ENCODE measurements around the gene CPAMD8.
"Not testable (repeated sequence)": the region's sequence is repeated elsewhere in the genome, so short reads cannot be mapped to it uniquely, and the experiment has no call there.

CPAMD8 gene

DNA sequence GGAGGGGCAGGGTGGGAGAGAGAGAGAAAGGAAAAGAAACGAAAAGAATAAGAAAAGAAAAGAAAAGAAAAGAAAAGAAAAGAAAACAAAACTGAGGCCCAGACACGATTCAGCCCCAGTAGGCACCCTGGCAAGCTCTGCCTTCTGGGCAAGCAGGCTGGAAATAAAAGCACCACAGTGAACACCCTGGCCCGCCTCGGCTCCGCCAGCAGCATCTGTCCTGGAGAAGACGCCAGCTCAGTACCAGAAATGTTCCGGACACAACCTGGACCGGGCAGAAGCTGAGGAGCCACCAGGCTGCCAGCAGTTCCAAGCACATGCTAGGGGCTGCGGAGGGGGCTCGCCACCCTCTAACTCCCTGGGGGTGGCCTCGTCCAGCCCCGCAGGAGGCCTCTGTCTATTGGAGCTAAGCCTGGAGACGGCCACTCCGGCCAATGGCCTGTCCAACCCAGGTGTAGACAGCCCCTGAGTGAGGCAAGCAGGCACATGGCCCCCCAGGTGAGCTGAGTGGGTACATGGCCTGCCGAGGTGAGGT is 11.4 kb upstream of the CPAMD8 start:
- no peak for DNase-seq

DNA sequence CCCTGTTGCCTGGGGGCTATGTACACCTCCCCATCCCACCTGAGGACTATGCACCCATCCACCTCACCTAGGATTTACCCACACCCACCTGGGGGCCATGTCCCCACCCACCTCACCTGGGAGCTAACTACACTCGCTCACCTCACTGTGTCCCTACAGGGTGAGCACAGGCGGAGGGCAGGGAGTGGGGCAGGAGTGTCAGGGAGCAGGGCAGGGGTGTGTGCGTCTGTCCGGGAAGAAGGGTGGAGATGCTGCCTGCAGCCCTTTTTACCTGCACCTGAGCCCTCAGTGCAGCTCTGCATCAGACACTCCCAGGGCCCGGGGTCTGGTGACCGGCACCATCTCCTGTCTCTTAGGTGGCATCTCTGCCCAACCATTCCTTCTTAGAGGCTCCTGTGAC is 10.6 kb upstream of the CPAMD8 start:
- DNase-seq: no peak

DNA sequence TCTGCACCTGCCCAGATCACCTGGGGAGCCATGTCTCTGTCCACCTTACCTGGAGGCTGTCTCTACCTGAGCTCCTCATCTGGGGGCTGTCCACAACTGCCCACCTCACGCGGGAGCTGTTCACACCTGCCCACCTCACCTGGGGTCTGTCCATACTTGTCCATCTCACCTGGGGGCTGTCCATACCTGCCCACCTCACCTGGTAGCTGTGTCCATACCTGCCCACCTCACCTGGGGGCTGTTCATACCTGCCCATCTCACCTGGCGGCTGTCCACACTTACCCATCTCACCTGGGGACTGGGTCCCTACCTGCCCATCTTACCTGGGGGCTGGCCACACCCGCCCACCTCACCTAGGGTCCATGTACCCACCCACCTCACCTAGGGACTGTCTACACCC is 10.0 kb upstream of the CPAMD8 start:
- no peak for DNase-seq

DNA sequence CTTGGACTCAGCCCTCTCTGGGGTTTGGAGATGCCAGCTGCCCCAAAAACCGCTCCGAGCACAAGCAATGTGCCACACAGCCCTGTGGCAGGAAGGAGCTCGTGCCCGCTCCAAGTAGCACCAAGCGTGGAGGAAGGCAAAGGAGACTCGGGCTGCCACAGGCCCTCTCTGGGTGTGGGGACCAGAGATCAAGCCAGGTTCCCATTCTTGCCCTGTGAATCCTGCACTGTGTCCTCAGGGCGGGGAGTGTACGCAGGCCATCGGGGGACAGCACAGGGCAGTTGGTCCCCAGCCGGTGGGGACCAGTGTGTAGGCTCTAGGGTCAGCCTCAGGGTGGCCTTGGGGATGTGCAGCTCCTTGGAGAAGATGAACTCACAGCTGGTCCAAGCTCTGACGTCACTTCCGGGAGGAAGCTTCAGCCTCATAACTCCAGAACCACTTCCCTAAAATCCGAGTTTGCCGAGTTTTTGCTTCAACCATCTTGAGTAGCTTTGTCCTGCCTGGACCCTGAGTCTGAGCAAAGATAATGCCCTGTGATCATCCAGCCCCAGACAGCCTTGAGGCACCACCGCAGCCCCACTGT is 9.3 kb upstream of the CPAMD8 start:
- peak; percentile 42 for DNase-seq

DNA sequence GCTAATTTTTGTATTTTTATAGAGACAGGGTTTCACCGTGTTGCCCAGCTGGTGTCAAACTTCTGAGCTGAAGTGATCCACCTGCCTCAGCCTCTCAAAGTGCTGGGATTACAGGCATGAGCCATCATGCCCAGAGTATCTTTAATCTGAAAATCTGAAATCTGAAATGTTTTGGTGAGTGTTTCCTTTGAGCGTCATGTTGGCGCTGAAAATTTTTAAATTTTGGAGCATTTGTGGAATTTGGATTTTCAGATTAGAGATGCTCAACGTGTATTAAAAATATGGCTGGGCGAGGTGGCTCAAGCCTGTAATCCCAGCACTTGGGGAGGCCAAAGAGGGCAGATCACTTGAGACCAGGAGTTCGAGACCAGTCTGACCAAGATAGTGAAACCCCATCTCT is 5.1 kb upstream of the CPAMD8 start:
- DNase-seq: no peak

DNA sequence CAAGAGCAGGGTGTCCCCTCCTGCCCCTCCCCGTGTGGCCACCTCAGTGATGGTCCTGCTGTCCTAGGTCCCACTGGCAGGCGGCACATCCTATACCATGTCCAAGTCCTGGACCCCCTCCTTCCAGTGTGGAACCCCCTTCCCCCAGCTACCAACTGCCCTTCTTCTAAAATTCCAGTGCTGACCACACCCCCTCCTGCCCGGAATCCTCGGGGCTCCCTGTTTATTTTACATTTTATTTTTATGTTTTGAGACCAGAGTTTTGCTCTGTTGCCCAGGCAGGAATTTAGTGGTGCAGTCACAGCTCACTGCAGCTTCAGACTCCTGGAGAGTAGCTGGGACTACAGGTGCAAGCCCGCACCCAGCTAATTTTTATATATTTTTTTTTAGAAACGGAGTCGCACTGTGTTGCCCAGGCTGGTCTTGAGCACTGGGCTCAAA is 945 bp upstream of the CPAMD8 start:
- no peak for DNase-seq

DNA sequence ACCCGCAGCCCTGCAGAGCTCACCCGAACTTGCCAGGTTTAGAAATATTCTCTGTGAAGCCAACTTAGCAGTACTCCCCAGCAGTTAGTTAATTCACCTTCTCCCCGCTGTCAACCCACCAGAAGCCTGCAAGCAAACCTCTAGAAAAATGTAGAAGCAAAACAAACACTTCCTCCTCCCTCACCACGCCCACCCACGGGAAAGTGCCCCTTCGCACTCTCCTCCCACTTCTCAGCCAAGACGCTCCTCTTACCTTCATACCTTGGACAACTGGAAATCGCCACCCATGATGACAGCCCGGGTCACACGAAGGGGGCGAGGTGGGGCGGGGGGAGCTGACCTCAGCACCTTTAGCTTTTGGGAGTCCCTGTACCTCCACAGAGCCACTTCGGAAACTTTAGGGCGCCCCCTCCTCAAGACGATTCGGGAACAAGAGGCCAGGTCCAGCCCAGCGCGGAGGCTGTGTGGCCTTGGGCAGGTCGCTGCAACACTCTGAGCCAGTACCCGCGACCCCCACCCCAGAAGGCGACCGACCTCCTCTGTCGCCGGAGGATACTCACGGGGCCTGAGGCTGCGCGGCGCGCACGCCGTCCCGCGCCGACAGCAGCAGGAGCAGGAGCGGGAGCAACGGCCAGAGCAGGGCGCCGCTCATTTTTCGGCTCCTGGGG is 485 bp downstream of the CPAMD8 start:
- no peak for DNase-seq

DNA sequence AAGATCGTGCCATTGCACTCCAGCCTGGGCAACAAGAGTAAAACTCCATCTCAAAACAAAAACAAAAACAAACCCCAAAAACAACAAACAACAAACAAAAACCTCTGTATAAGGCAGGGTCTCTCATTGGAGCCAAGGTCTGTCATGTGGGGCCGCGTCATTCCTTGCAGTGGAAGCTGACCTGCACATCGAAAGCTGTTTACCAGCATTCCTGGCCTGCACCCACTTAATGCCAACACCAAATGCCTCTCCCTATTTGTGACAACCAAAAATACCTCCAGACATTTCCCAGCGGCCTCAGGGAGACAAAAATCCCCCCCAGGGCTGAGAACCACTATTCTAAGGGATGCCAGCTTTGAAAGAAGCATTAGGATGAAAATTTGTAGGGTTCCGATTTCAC is 1.2 kb downstream of the CPAMD8 start:
- DNase-seq: no peak

DNA sequence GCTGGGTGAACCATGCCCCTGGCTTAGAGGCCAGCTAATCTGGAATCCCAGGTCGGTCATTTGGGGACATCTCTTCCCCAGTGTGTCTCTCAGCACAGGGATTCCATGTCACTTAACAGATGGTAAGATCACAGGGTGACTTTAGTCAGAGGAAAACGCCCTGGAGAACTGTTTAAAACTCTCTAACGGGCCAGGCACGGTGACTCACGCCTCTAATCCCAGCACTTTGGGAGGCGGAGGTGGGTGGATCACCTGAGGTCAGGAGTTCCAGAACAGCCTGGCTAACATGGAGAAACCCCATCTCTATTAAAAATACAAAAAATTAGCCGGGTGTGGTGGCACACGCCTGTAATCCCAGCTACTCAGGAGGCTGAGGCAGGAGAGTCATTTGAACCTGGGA is 1.7 kb downstream of the CPAMD8 start:
- not testable (repeated sequence) for DNase-seq

DNA sequence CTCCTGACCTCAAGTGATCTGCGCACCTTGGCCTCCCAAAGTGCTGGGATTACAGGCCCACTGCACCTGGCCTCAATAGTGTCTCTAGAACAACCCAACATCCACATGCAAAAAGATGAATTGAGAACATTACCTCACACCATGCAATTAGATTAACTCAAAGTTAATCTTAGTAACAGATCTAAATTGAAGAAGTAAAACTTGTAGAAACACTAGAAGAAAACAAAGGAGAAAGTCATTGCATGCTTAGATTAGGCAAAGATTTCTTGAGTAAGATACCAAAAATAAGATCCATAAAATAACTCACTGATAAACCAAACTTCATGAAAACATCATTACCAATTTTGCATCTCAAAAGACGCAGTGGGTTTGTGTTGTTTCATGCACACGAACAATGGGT is 2.8 kb downstream of the CPAMD8 start:
- no peak for DNase-seq

DNA sequence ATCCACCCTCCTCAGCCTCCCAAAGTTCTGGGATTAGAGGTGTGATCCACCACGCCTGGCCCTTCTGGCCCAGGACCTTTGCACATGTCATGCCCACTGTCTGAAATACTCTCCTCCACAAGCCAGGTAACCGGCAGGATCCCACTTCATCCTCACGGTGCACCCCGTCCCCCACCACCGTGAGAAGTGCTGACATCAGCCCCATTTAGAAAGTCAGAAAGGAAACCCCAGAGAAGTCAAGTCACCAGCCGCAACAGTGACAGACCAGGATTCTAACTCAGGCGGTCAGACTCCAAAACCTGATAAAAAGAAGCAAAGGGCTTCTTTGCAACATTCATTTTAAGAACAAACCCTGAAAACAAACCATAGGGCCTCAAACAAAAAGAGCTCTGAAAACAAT is 3.9 kb downstream of the CPAMD8 start:
- DNase-seq: no peak

DNA sequence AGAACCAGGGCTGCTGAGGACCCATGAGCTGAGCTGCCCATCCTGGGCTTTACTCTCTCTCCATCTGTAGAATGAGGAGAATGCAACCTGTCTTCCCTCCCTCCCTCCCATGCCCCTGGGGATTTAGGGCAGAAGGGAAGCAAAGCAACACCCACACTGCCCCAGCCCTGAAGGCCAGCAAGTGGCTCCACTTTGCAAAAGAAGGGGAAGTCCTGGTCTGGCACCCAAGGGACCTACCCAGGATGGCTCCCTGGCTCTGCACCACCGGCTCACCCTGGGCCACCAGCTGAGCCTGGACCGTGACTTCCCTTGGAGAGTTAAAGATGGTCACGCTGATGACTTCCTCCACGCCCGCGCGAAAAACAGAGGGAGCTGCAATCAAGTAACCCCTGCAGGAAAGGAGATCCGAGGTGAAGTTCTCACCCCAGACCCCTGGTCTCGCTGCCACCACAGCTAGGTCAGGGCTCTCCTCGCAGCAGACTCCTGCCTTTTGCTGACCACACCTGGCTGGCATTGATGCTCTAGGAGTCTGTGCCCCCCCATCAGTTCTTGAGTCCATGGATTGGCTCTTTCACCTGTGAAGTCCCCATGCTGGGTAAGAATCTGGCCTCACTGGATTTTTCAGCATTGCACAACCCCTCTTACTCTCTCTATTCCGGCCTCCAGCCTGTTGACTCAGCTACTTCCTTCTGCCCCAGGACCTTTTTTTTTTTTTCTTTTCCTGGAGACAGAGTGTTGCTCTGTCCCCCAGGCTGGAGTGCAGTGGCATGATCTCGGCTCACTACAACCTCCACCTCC is 4.6 kb downstream of the CPAMD8 start:
- no peak for DNase-seq

DNA sequence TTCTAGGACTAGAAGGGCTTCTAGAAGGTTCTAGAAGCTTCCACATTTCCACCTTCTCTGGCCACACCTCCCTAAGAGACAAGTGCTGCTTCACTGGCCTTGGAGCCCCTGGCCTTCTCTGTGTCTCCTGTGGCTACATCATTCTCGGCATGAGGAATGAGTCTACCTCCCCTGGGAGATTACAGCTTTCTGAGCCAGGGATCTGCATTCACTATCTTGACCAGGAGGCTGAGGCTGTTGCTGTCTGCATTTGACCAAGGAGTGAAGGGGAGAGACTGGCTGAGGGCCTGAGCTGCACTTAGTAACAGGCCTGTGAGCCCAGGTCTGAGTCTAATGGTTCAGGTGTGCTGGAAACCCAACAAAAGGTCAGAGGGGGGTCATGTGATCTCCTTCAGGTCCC is 5.3 kb downstream of the CPAMD8 start:
- DNase-seq: no peak

DNA sequence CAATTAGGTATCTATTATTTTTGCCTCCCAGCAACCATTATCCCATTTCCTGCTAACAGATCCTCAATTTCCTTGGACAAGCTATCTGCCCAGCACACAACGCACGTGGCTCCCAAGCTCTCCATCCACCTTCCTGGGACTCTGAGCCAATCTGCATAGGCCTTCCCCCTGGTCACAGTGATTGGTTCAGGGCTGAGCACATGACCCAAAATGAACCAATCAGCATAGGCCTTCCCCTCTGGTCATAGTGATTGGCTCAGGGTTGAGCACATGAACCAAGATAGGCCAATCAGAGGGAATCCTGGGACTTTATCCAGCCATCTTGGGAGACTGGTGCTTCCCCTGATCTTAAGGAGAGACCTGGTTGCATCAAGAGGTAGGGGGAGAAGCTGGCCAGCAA is 5.8 kb downstream of the CPAMD8 start:
- peak; percentile 10 for DNase-seq

DNA sequence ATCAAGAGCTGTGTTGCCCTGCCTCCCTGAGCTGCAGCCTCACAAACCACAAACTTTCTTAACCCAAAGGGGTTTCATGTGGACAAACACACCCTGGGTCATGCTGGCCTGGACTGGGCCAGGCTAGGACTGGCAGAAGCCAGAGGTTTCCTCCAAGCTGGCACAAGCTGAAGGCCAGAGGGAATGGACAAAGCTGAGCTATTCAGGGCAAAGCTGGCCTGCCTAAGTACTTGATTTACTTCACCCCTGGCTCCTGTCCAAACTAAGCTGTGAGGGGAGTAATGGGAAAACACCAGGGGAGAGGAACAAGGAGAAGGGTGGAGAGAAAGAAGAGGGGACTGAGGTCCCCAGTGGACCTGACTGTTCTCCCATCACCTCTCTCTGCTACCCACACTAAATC is 6.2 kb downstream of the CPAMD8 start:
- DNase-seq: no peak

DNA sequence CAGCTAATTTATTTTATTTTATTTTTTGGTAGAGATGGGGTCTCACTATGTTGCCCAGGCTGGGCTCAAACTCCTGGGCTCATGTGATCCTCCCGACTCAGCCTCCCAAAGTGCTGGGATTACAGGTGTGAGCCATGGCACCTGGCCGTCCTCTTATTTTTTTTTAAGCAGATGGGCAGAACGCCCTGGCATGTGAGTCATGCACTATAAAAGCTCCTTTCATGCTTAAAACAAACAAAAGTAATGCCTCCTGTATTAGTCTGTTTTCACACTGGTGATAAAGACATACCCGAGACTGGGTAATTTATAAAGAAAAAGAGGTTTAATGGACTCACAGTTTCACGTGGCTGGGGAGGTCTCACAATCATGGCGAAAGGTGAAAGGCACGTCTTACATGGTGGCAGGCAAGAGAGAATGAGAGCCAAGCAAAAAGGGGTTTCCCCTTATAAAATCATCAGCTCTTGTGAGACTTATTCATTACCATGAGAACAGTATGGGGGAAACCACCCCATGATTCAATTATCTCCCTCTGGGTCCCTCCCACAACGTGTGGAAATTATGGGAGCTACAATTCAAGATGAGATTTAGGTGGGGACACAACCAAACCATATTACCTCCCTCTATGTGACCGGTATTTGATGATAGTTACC is 12.3 kb downstream of the CPAMD8 start:
- not testable (repeated sequence) for DNase-seq

DNA sequence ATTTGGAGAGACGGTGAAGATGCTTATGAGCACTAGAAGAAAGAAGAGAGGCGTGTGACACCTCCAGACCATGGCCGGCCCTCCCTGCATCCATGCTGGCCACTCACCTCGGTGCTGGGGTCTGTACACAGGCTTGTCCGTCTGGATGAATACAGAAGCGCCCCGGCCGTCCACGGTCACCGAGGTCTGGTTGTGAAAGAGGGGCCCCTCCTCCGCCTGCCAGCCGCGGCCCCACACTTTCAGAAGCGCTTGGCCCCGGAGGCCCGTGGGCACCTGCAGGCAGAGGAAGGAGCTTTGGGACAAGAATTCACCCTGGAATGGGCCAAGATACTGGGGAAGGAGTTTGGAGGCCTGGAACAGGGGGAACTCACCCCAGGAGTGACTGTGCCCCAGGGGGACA is 15.1 kb downstream of the CPAMD8 start:
- DNase-seq: no peak

DNA sequence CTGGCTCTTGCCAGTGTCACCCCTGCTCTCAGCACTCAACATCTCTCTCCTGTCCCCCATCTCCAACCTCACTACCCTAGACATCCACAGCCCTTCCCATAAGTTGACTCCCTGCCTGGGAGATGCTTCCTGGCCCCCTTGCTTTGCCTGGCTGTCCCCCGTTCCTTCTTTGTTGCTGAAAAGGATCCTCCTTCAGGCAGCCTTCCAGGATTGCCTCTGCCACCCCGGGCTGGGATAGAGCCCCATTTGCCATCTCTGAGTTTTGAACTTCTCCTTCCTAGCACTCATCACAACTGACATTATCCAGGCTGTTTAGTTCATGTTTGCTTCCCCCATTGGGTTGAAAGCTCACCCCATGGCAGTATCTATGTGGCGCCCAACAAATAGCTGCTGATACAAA is 20.0 kb downstream of the CPAMD8 start:
- DNase-seq: no peak

DNA sequence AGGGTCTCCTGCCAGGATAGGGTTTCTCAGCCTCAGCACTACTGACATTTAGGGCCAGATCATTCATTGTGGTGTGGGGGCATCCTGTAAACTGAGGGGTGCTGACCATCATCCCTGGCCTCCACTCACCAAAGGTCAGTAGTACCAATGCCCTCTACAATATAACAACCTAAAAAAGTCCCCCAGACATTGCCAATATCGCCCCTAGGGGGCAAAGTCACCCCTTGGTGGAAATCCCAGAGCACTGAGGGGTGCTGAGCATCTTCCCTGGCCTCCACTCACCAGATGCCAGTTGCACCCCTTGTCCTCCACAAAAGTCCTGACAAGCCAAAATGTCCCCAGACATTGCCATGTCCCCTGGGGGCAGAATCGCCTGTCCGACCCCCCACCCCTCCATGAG is 21.6 kb downstream of the CPAMD8 start:
- peak; percentile 14 for DNase-seq

DNA sequence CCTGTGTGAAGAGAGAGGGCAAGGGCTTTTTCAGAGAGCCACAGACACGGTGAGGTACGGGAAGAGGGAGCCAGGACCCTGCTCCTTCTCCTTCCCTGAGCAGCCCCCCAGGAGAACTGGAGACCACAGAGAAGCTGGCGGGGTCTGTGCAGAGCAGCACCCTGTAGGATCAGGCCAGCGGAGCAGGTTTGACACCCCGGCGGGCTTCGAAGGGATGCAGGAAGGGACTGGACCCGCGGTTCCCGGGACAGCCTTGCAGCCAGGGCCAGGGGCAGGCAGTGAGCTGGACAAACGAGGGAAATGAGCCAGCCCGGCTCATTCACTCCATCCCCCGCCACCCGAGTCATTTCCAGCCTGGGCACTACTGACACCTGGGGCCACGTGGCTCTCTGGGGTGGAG is 22.2 kb downstream of the CPAMD8 start:
- no peak for DNase-seq

DNA sequence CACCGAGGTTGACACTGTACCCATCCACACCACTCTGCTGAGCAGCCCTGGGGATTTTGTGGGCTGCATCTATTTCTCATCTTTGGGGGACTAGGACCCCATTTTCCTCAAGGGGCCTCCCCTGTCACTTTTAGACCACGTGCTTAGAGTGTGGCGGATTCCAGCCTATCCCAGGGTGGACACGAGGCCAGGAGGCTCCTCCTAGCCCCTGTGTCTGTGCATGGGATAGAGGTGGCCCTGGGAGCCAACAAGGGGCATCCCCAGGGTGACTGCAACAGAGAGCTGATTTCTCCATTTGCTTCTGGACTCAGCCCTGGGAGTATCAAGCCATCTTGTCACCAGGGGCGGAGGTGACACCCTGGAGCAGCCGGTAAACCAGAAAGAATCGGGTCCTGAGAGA is 24.2 kb downstream of the CPAMD8 start:
- DNase-seq: no peak

DNA sequence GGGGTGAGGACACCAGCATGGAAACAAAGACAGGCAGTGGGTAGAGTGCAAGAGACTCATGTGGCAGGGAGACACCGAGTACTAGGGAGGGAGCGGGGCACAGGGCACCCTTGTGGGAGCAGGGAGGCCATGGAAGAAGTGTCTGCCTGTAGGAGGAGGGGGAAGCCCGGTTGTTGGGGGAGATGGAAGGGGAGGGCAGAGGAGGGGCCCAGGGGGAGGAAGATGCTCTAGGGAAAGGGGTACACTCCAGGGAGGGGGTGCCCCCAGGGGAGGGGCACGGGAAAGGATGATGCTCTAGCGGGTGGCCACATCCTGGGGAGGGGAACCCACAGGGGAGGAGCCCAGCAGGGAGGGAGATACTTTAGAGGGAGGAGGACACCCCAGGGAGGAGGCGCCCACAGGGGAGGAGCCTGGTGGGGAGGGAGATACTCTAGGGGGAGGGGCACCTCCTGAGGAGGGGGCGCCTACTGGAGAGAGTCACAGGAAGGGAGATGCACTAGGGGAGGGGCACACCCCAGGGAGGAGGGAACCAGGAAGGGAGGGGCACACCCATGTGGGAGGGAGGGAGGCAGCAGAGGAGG is 24.9 kb downstream of the CPAMD8 start:
- no peak for DNase-seq

DNA sequence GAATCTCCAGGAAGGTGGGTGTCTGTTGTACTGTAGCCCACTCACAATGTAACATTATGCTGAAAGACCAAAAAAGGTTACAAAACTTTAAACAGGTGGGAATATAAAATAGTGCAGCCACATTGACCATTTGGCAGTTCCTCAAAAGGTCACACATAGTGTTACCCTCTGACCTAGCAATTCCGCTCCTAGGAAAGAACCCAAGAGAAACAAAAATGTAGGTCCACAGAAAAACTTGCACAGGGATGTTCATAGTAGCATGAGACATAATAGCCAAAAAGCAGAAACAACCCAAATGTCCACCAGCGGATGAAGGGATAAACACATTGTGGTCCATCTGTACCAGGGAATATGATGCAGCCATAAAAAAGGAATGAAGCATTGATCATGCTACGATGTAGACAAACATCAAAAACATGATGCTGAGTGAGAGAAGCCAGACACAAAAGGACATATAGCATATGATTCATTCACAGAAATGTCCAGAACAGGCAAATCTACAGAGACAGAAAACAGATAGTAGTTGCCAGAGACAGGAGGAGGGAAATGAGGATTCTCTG is 27.9 kb downstream of the CPAMD8 start:
- no peak for DNase-seq

Data from hematopoietic multipotent progenitor cell treated with erythropoietin and hydrocortisone succinate and interleukin-3 and kit ligand, for 6 days (in vitro differentiated cells).